ENCODE results near the gene NUDT19.

NUDT19 gene

GRCh38 chr19:32672841-32673240, 18.8 kb upstream of the NUDT19 start:
- no peak for ATAC-seq
- no peak for TF ChIP-seq BACH2 (CRISPR knock-in tag; IDR thresholded peaks at IDR 0.05; ENCODE audit: borderline replicate concordance)
- TF ChIP-seq ZNF8 (CRISPR knock-in tag; IDR thresholded peaks at IDR 0.05), result no peak

- no peak for ATAC-seq
- TF ChIP-seq POU6F1 (CRISPR knock-in tag; IDR thresholded peaks at IDR 0.05; ENCODE audit: borderline replicate concordance, low read depth) (no peak), CSDC2 (CRISPR knock-in tag; IDR thresholded peaks at IDR 0.05) (no peak), ZC3H10 (CRISPR knock-in tag; IDR thresholded peaks at IDR 0.05) (no peak), ARNTL (CRISPR knock-in tag; IDR thresholded peaks at IDR 0.05; ENCODE audit: borderline replicate concordance, low read depth) (no peak), TSHZ2 (CRISPR knock-in tag; IDR thresholded peaks at IDR 0.05) (no peak), ESRRG (CRISPR knock-in tag; IDR thresholded peaks at IDR 0.05) (no peak), RARB (CRISPR knock-in tag; IDR thresholded peaks at IDR 0.05) (no peak), ISL1 (CRISPR knock-in tag; IDR thresholded peaks at IDR 0.05) (no peak), CSRNP3 (CRISPR knock-in tag; IDR thresholded peaks at IDR 0.05) (no peak), ZNF565 (CRISPR knock-in tag; conservative IDR thresholded peaks at IDR 0.05; ENCODE audit: low read depth) (no peak), BACH2 (CRISPR knock-in tag; IDR thresholded peaks at IDR 0.05; ENCODE audit: borderline replicate concordance) (no peak), GLIS3 (CRISPR knock-in tag; IDR thresholded peaks at IDR 0.05) (no peak), CREB5 (CRISPR knock-in tag; IDR thresholded peaks at IDR 0.05; ENCODE audit: low read depth) (no peak)
These were observed 18.0 kb upstream of the NUDT19 start for GRCh38 chr19:32673573-32673972.

- no peak for TF ChIP-seq ISL1 (CRISPR knock-in tag; IDR thresholded peaks at IDR 0.05)
- no peak for TF ChIP-seq ZFP3 (CRISPR knock-in tag; IDR thresholded peaks at IDR 0.05)
- no peak for TF ChIP-seq CSDC2 (CRISPR knock-in tag; IDR thresholded peaks at IDR 0.05)
- no peak for TF ChIP-seq RARB (CRISPR knock-in tag; IDR thresholded peaks at IDR 0.05)
- TF ChIP-seq CSRNP3 (CRISPR knock-in tag; IDR thresholded peaks at IDR 0.05), result no peak
- TF ChIP-seq SNAI2 (CRISPR knock-in tag; IDR thresholded peaks at IDR 0.05), result no peak
- TF ChIP-seq ESRRG (CRISPR knock-in tag; IDR thresholded peaks at IDR 0.05), result no peak
- TF ChIP-seq CREB5 (CRISPR knock-in tag; IDR thresholded peaks at IDR 0.05; ENCODE audit: low read depth), result no peak
- no peak for TF ChIP-seq ARNTL (CRISPR knock-in tag; IDR thresholded peaks at IDR 0.05; ENCODE audit: borderline replicate concordance, low read depth)
- TF ChIP-seq GLIS3 (CRISPR knock-in tag; IDR thresholded peaks at IDR 0.05), result no peak
- no peak for TF ChIP-seq ZFP30 (CRISPR knock-in tag; IDR thresholded peaks at IDR 0.05)
- no peak for ATAC-seq
These were observed 17.3 kb upstream of the NUDT19 start for GRCh38 chr19:32674153-32674930.
